ENCODE results near the gene VAV3. TPM values are rescaled to one million over a fixed set of nuclear protein-coding genes. Genes with fewer than 3 reads are reported as not detected.

VAV3 gene
- total and polyA plus RNA-seq, 2 donors (not counting 1 experiment from before 2014, with no cell fraction given), result not detected

DNA sequence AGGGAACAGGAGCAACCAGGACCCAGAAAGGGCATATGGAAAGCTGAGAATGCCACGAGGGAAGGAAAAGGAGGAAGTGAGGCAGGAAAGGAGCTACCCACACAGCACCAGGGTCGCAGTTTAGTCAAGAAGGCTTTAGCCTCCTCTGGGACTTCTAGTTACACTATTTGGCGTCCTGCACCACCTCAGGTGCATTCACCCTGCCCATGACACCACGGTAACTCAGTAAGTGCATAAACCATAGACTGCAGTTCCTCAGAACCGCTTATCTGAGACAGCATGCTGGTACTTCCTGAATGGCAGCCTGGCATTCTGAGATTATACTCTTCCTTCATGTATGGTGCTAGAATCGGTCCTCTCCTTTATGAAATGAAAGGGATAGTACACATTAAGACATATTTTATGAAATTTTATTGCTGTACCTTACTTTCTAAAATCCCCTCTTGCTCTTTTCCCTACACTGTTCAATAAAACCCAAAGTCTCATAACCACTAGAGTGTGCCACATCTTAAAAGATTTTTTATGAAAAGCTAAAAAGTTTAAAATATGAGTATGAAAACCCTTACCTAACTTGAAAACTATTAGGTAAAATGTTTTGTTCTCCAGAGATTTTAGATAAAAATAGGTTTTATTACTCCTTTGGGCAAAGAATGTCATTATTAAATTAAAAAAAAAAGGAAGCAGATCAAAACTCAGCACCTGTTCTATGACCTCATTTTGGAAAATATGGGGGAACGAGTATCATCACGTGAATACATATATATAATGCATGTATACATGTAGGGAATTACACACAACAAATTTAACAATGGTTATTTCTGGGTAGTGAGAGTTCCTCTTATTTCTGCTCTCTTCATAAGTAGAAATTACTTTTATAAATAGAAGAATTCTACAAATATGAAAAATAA, 67.3 kb downstream of the VAV3 start:
- no peak overlapping the region for H3K4me2 ChIP-seq (ENCODE audit: extremely low read depth, insufficient read depth, low read length)
- H3K27me3 ChIP-seq (ENCODE audit: control insufficient read depth, insufficient read depth, low read length), result no peaks in the 10 kb centered on the region
- no peaks in the 10 kb centered on the region for H3K36me3 ChIP-seq (ENCODE audit: control insufficient read depth, insufficient read depth, low read length)
- no peak overlapping the region for H3K4me3 ChIP-seq (replicated peaks in 1 of 4; ENCODE audit: control extremely low read depth in 1 of 4, insufficient read depth in 1 of 4, low read depth in 3 of 4, low read length in 4 of 4)
- H3K27ac ChIP-seq (ENCODE audit: insufficient read depth, low read length), result no peak overlapping the region
- H3K9me3 ChIP-seq (ENCODE audit: control insufficient read depth, insufficient read depth, low read depth, low read length), result no peaks in the 10 kb centered on the region
- H3K9ac ChIP-seq (ENCODE audit: insufficient read depth, low read length), result no peak overlapping the region
- H3K79me2 ChIP-seq (ENCODE audit: control insufficient read depth, insufficient read depth, low read length), result no peaks in the 10 kb centered on the region
- DNase-seq (ENCODE audit: low read depth in 2 of 2), result no peak
- H4K20me1 ChIP-seq (ENCODE audit: control insufficient read depth, extremely low read depth, insufficient read depth, low read length), result no peaks in the 10 kb centered on the region
- H2AFZ ChIP-seq (ENCODE audit: low read length), result no peak overlapping the region
- TF ChIP-seq EZH2 (IDR thresholded peaks at IDR 0.05; ENCODE audit: low read length, missing control alignments), result no peak
- TF ChIP-seq, protein P1, sequence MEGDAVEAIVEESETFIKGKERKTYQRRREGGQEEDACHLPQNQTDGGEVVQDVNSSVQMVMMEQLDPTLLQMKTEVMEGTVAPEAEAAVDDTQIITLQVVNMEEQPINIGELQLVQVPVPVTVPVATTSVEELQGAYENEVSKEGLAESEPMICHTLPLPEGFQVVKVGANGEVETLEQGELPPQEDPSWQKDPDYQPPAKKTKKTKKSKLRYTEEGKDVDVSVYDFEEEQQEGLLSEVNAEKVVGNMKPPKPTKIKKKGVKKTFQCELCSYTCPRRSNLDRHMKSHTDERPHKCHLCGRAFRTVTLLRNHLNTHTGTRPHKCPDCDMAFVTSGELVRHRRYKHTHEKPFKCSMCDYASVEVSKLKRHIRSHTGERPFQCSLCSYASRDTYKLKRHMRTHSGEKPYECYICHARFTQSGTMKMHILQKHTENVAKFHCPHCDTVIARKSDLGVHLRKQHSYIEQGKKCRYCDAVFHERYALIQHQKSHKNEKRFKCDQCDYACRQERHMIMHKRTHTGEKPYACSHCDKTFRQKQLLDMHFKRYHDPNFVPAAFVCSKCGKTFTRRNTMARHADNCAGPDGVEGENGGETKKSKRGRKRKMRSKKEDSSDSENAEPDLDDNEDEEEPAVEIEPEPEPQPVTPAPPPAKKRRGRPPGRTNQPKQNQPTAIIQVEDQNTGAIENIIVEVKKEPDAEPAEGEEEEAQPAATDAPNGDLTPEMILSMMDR (conservative IDR thresholded peaks at IDR 0.05 in 1 of 2, IDR thresholded peaks at IDR 0.05 in 1 of 2; ENCODE audit: low read depth in 1 of 2, low read length in 2 of 2), result no peak
- no peaks in the 10 kb centered on the region for H3K4me1 ChIP-seq (ENCODE audit: control insufficient read depth, extremely low read depth, insufficient read depth, low read length)

DNA sequence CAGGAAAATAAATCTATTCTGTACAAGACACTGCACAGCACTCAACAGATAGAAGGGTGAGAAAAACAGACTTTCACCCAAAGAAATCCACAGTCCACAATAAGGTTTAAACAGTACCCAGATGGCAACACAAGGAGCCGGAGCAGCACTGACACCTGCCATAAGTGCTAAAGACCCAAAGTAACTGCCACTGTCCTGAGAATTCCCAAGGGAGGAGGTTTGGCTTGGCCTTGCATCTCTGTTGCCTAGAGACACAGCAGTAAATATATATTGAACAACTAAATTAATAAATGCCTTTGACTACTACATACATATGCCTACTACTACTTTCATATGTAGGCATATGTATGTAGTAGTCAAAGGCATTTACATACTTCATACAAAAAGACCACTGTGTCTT, 68.0 kb downstream of the VAV3 start:
- DNase-seq (ENCODE audit: low read depth in 2 of 2), result no peak
- H3K36me3 ChIP-seq (ENCODE audit: control insufficient read depth, insufficient read depth, low read length), result no peaks in the 10 kb centered on the region
- H2AFZ ChIP-seq (ENCODE audit: low read length), result no peak overlapping the region
- H3K4me1 ChIP-seq (ENCODE audit: control insufficient read depth, extremely low read depth, insufficient read depth, low read length), result no peaks in the 10 kb centered on the region
- no peaks in the 10 kb centered on the region for H3K27me3 ChIP-seq (ENCODE audit: control insufficient read depth, insufficient read depth, low read length)
- no peaks in the 10 kb centered on the region for H3K9me3 ChIP-seq (ENCODE audit: control insufficient read depth, insufficient read depth, low read depth, low read length)
- no peak overlapping the region for H3K9ac ChIP-seq (ENCODE audit: insufficient read depth, low read length)
- no peaks in the 10 kb centered on the region for H3K79me2 ChIP-seq (ENCODE audit: control insufficient read depth, insufficient read depth, low read length)
- no peak overlapping the region for H3K27ac ChIP-seq (ENCODE audit: insufficient read depth, low read length)
- H3K4me2 ChIP-seq (ENCODE audit: extremely low read depth, insufficient read depth, low read length), result no peak overlapping the region
- H4K20me1 ChIP-seq (ENCODE audit: control insufficient read depth, extremely low read depth, insufficient read depth, low read length), result no peaks in the 10 kb centered on the region
- no peak overlapping the region for H3K4me3 ChIP-seq (replicated peaks in 1 of 4; ENCODE audit: control extremely low read depth in 1 of 4, insufficient read depth in 1 of 4, low read depth in 3 of 4, low read length in 4 of 4)
- TF ChIP-seq, protein P1 (conservative IDR thresholded peaks at IDR 0.05 in 1 of 2, IDR thresholded peaks at IDR 0.05 in 1 of 2; ENCODE audit: low read depth in 1 of 2, low read length in 2 of 2), result no peak
- no peak for TF ChIP-seq EZH2 (IDR thresholded peaks at IDR 0.05; ENCODE audit: low read length, missing control alignments)

DNA sequence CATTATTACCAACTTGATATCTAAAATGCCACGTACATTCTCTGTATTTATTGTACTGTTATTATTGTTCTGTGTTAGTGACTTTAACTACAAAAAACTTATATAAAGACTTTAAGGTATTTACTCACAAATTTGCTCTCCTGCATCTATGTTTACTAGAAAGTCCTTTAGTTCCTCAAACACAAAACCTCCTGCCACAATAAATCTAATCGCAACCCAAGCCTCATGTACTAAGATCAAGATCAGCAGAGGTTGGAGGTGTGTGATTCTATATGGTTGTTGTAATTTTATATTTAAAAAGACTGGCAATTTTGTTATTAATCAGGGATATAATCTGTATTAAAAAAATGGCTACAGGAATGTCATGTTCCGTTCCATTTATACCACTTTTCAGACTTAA, 68.6 kb downstream of the VAV3 start:
- Histone ChIP-seq H2AFZ (ENCODE audit: low read length) (no peak overlapping the region), H3K27me3 (ENCODE audit: control insufficient read depth, insufficient read depth, low read length) (no peaks in the 10 kb centered on the region), H4K20me1 (ENCODE audit: control insufficient read depth, extremely low read depth, insufficient read depth, low read length) (no peaks in the 10 kb centered on the region), H3K9ac (ENCODE audit: insufficient read depth, low read length) (no peak overlapping the region), H3K9me3 (ENCODE audit: control insufficient read depth, insufficient read depth, low read depth, low read length) (no peaks in the 10 kb centered on the region), H3K4me1 (ENCODE audit: control insufficient read depth, extremely low read depth, insufficient read depth, low read length) (no peaks in the 10 kb centered on the region), H3K4me3 (replicated peaks in 1 of 4; ENCODE audit: control extremely low read depth in 1 of 4, insufficient read depth in 1 of 4, low read depth in 3 of 4, low read length in 4 of 4) (no peak overlapping the region), H3K79me2 (ENCODE audit: control insufficient read depth, insufficient read depth, low read length) (no peaks in the 10 kb centered on the region), H3K4me2 (ENCODE audit: extremely low read depth, insufficient read depth, low read length) (no peak overlapping the region), H3K36me3 (ENCODE audit: control insufficient read depth, insufficient read depth, low read length) (no peaks in the 10 kb centered on the region), H3K27ac (ENCODE audit: insufficient read depth, low read length) (no peak overlapping the region)
- DNase-seq (ENCODE audit: low read depth in 2 of 2), result no peak
- no peak for TF ChIP-seq EZH2 (IDR thresholded peaks at IDR 0.05; ENCODE audit: low read length, missing control alignments)
- TF ChIP-seq, protein P1 (conservative IDR thresholded peaks at IDR 0.05 in 1 of 2, IDR thresholded peaks at IDR 0.05 in 1 of 2; ENCODE audit: low read depth in 1 of 2, low read length in 2 of 2), result no peak

Measured in fibroblast of lung (primary cell).